K562 (cell line): ENCODE measurements around the gene ALG9. TPM values are rescaled to one million over a fixed set of nuclear protein-coding genes. Genes with fewer than 3 reads are reported as not detected.

Experiments used
- BACH1 ChIP-seq: fragments of 200-800 bp; sonication (Bioruptor generic); IDR thresholded peaks from 2 replicates; pipeline ENCODE4 v1.6.1; 2016; ENCODE audit warnings: missing genetic modification characterization, missing compliant biosample characterization
- CAMTA2 ChIP-seq: fragments of 250-450 bp; sonication (Bioruptor Pico); conservative IDR thresholded peaks from 2 replicates; pipeline ENCODE4 v1.5.1; 2022
- CREM ChIP-seq: IDR thresholded peaks from 2 replicates; pipeline ENCODE4 v1.6.1; 2014; ENCODE audit warnings: antibody characterized with exemption, low read depth
- EGR1 ChIP-seq: fragments of 450-650 bp; conservative IDR thresholded peaks from 2 replicates; pipeline ENCODE4 v1.6.1; 2017; ENCODE audit warnings: mild to moderate bottlenecking
- GTF2E2 ChIP-seq: fragments of 200-800 bp; sonication (Bioruptor generic); IDR thresholded peaks from 2 replicates; pipeline ENCODE4 v1.6.1; 2016; ENCODE audit warnings: missing genetic modification characterization, missing compliant biosample characterization
- MAFK ChIP-seq: IDR thresholded peaks from 2 replicates; pipeline ENCODE4 v1.6.1; 2011; ENCODE audit warnings: low read length, improper control_type of control experiment
- MED1 ChIP-seq: sonication (generic); formaldehyde crosslinking; IDR thresholded peaks from 2 replicates; pipeline ENCODE4 v1.8.1; 2023; ENCODE audit warnings: missing genetic modification reagents, borderline replicate concordance
- NCOA4 ChIP-seq: fragments of 450-650 bp; IDR thresholded peaks from 2 replicates; pipeline ENCODE4 v1.6.1; 2018; ENCODE audit warnings: mild to moderate bottlenecking; ENCODE audit not compliant: partially characterized antibody
- RFX7 ChIP-seq: fragments of 250-450 bp; sonication (Bioruptor Pico); IDR thresholded peaks from 2 replicates; pipeline ENCODE4 v1.5.1; 2021; ENCODE audit warnings: mild to moderate bottlenecking
- ZNF133 ChIP-seq: fragments of 250-450 bp; sonication (Bioruptor Pico); IDR thresholded peaks from 2 replicates; pipeline ENCODE4 v1.4.0; 2020; ENCODE audit warnings: mild to moderate bottlenecking
- ZNF24 ChIP-seq: fragments of 450-650 bp; IDR thresholded peaks from 2 replicates; pipeline ENCODE4 v1.6.1; 2016
- polyA plus RNA-seq, 8 experiments: library from polyadenylated mRNA; depleted of rRNA in 4 of 8; stranded (reverse) in 5 of 8; unstranded in 3 of 8; fragments of >200 nt; fragmentation: Nextera tagmentation in 2 of 8; fragmentation: Illumina TruSeq in 1 of 8; extraction: Ambion mirVana in 2 of 8; extraction: Trizol in 1 of 8; gene quantifications; 2 replicates each; pipeline versions ENCODE4 v1.2.1 to v1.2.3, GENCODE V29; 2011 to 2014; ENCODE audit warnings: inconsistent platforms in 1 of 8, missing spikeins in 1 of 8
- total RNA-seq, 7 experiments: library from RNA; depleted of rRNA in 6 of 7; stranded (reverse); fragments of >200 nt in 6 of 7; fragmentation: Illumina TruSeq in 2 of 7; extraction: Trizol in 2 of 7; gene quantifications; 2 replicates each; pipeline versions ENCODE4 v1.2.1 to v1.2.3, GENCODE V29; 2011 to 2021; ENCODE audit warnings: low replicate concordance in 1 of 7
- TF ChIP-seq, protein P1 (sequence below): fragments of 450-650 bp; IDR thresholded peaks from 2 replicates; pipeline ENCODE4 v1.6.1; 2016
- TF ChIP-seq, protein P2 (sequence below): fragments of 250-450 bp; sonication (Bioruptor Pico); IDR thresholded peaks from 2 replicates; pipeline ENCODE4 v1.8.0; 2021; ENCODE audit warnings: borderline replicate concordance, mild to moderate bottlenecking, moderate library complexity; ENCODE audit not compliant: poor library complexity, severe bottlenecking
- TF ChIP-seq, protein P3 (sequence below), 2 experiments: IDR thresholded peaks; 2 replicates each; pipeline ENCODE4 v1.6.1; 2012; ENCODE audit warnings: improper control_type of control experiment in 2 of 2, low read depth in 2 of 2, low read length in 2 of 2, borderline replicate concordance in 1 of 2
- TF ChIP-seq, protein P4 (sequence below), 2 experiments: fragments of 150-350 bp in 1 of 2; IDR thresholded peaks; 2 replicates each; pipeline ENCODE4 v1.6.1; 2012 to 2016; ENCODE audit warnings: low read depth in 2 of 2, low read length in 2 of 2, mild to moderate bottlenecking in 1 of 2, moderate library complexity in 1 of 2
- TF ChIP-seq, protein P5 (sequence below): fragments of 450-650 bp; formaldehyde crosslinking; IDR thresholded peaks from 2 replicates; pipeline ENCODE4 v1.4.0; 2022; ENCODE audit warnings: missing genetic modification characterization
- TF ChIP-seq, protein P6 (sequence below): fragments of 150-350 bp; conservative IDR thresholded peaks from 2 replicates; pipeline ENCODE4 v1.6.1; 2014; ENCODE audit warnings: low read length

Gene ALG9
- total and polyA plus RNA-seq, 9 of the 15 experiments (the other 6 are each of a cell fraction or from before 2014, with no cell fraction given) = 11.5 to 40.5 (median 24.9) TPM

DNA sequence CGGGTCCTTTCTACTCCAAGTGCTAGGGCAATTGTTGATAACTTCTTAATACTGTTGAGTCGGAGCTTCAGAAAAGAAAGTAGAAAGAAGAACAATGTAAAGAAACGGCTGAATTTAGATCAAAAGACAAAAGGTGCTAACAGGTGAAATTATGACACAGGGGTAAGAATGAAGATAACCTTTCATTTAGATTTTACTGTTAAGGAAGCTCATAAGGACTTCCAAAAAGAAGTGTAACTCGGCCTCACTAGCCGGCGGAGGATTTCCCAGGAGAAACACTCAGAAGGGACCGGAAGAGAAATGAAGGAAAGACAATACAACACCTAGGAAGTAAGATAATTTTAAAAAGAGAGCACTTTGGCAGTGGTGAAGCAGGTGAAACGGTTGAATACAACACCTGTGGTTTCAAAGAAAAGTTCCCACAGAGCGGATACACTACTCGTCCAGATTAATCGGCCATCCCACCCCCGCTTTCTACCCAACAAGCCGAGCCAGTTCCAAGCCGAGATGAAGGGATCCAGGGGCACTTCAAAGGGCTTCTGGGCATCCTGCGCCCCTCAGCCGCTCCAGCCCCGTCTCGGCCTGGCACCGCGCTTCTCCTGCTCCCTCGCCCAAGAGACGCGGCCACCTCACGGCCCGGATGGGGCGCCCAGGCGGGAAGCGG is 105.9 kb downstream of the ALG9 start (continued):
- no peak for TF ChIP-seq CAMTA2 (CRISPR knock-in tag)
- TF ChIP-seq MAFK = no peak
- TF ChIP-seq GTF2E2 (tag) = no peak
- TF ChIP-seq, protein P1, sequence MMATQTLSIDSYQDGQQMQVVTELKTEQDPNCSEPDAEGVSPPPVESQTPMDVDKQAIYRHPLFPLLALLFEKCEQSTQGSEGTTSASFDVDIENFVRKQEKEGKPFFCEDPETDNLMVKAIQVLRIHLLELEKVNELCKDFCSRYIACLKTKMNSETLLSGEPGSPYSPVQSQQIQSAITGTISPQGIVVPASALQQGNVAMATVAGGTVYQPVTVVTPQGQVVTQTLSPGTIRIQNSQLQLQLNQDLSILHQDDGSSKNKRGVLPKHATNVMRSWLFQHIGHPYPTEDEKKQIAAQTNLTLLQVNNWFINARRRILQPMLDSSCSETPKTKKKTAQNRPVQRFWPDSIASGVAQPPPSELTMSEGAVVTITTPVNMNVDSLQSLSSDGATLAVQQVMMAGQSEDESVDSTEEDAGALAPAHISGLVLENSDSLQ = no peak
- TF ChIP-seq ZNF133 (CRISPR knock-in tag) = no peak
- no peak for TF ChIP-seq RFX7 (CRISPR knock-in tag)
- TF ChIP-seq CREM = no peak
- no peak for TF ChIP-seq BACH1
- TF ChIP-seq, protein P2, sequence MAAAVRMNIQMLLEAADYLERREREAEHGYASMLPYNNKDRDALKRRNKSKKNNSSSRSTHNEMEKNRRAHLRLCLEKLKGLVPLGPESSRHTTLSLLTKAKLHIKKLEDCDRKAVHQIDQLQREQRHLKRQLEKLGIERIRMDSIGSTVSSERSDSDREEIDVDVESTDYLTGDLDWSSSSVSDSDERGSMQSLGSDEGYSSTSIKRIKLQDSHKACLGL (CRISPR knock-in tag) = no peak
- TF ChIP-seq, protein P3, sequence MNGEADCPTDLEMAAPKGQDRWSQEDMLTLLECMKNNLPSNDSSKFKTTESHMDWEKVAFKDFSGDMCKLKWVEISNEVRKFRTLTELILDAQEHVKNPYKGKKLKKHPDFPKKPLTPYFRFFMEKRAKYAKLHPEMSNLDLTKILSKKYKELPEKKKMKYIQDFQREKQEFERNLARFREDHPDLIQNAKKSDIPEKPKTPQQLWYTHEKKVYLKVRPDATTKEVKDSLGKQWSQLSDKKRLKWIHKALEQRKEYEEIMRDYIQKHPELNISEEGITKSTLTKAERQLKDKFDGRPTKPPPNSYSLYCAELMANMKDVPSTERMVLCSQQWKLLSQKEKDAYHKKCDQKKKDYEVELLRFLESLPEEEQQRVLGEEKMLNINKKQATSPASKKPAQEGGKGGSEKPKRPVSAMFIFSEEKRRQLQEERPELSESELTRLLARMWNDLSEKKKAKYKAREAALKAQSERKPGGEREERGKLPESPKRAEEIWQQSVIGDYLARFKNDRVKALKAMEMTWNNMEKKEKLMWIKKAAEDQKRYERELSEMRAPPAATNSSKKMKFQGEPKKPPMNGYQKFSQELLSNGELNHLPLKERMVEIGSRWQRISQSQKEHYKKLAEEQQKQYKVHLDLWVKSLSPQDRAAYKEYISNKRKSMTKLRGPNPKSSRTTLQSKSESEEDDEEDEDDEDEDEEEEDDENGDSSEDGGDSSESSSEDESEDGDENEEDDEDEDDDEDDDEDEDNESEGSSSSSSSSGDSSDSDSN (IDR thresholded peaks at IDR 0.05; ENCODE audit: borderline replicate concordance in 1 of 2, low read depth in 2 of 2, low read length in 2 of 2) = peak in 1 of 2 experiments; percentile 49; a peak in 2 of 4 replicates
- TF ChIP-seq, protein P4, sequence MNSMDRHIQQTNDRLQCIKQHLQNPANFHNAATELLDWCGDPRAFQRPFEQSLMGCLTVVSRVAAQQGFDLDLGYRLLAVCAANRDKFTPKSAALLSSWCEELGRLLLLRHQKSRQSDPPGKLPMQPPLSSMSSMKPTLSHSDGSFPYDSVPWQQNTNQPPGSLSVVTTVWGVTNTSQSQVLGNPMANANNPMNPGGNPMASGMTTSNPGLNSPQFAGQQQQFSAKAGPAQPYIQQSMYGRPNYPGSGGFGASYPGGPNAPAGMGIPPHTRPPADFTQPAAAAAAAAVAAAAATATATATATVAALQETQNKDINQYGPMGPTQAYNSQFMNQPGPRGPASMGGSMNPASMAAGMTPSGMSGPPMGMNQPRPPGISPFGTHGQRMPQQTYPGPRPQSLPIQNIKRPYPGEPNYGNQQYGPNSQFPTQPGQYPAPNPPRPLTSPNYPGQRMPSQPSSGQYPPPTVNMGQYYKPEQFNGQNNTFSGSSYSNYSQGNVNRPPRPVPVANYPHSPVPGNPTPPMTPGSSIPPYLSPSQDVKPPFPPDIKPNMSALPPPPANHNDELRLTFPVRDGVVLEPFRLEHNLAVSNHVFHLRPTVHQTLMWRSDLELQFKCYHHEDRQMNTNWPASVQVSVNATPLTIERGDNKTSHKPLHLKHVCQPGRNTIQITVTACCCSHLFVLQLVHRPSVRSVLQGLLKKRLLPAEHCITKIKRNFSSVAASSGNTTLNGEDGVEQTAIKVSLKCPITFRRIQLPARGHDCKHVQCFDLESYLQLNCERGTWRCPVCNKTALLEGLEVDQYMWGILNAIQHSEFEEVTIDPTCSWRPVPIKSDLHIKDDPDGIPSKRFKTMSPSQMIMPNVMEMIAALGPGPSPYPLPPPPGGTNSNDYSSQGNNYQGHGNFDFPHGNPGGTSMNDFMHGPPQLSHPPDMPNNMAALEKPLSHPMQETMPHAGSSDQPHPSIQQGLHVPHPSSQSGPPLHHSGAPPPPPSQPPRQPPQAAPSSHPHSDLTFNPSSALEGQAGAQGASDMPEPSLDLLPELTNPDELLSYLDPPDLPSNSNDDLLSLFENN (IDR thresholded peaks at IDR 0.05; ENCODE audit: low read depth in 2 of 2, low read length in 2 of 2) = no peak
- TF ChIP-seq ZNF24 = no peak
- no peak for TF ChIP-seq NCOA4
- TF ChIP-seq, protein P5, sequence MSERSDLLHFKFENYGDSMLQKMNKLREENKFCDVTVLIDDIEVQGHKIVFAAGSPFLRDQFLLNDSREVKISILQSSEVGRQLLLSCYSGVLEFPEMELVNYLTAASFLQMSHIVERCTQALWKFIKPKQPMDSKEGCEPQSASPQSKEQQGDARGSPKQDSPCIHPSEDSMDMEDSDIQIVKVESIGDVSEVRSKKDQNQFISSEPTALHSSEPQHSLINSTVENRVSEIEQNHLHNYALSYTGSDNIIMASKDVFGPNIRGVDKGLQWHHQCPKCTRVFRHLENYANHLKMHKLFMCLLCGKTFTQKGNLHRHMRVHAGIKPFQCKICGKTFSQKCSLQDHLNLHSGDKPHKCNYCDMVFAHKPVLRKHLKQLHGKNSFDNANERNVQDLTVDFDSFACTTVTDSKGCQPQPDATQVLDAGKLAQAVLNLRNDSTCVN (CRISPR knock-in tag) = no peak
- TF ChIP-seq, protein P6, sequence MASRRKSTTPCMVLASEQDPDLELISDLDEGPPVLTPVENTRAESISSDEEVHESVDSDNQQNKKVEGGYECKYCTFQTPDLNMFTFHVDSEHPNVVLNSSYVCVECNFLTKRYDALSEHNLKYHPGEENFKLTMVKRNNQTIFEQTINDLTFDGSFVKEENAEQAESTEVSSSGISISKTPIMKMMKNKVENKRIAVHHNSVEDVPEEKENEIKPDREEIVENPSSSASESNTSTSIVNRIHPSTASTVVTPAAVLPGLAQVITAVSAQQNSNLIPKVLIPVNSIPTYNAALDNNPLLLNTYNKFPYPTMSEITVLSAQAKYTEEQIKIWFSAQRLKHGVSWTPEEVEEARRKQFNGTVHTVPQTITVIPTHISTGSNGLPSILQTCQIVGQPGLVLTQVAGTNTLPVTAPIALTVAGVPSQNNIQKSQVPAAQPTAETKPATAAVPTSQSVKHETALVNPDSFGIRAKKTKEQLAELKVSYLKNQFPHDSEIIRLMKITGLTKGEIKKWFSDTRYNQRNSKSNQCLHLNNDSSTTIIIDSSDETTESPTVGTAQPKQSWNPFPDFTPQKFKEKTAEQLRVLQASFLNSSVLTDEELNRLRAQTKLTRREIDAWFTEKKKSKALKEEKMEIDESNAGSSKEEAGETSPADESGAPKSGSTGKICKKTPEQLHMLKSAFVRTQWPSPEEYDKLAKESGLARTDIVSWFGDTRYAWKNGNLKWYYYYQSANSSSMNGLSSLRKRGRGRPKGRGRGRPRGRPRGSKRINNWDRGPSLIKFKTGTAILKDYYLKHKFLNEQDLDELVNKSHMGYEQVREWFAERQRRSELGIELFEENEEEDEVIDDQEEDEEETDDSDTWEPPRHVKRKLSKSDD = no peak
- no peak for TF ChIP-seq MED1 (CRISPR knock-in tag)
- TF ChIP-seq EGR1 = peak; percentile 80
